ENCODE measurements around the gene SIGLEC8.
"Not testable (repeated sequence)": the region's sequence is repeated elsewhere in the genome, so short reads cannot be mapped to it uniquely, and the experiment has no call there.

DNA sequence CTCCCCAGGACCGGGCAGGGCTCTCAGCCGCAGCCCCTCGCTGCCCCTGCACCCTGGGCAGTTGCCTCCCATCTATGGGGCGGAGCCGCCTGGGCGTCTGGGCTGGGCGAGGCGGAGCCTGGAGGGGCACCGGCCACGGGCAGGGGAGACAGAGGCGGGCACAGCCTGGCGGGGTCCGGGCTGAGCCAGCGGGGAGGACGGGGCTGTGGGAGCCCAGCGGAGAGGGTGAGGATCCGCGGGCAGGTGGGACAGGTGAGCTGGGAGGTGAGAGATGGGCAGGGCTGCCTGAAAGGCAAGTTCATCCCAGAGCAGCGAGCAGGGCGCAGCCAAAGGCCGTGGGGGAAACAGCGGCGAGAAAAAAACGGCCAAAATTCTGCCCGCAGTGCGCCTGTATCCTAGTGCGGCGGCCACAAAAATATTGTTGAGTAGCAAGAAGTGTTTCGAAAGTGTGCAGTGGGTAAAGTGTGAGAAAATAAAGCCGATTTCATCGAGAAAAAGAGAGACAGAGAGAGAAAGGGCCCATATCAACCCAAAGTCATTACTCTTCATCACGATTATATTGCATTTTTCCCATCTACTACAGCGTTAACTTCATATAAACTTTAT, 5.8 kb upstream of the SIGLEC8 start:
- TF ChIP-seq ZNF274 (IDR thresholded peaks at IDR 0.05; ENCODE audit: low read depth, low read length); YY1 (IDR thresholded peaks at IDR 0.05; ENCODE audit: insufficient read depth, insufficient read length); SUZ12 (IDR thresholded peaks at IDR 0.05; ENCODE audit: extremely low read depth, insufficient read depth, insufficient read length): not testable (repeated sequence)

All from NT2/D1 (cell line).